GM12878 (cell line): Measurements from ENCODE around the gene ITGA11.

Source experiments
- TF ChIP-seq, protein P1 (sequence below), 3 experiments: IDR thresholded peaks in 2 of 3; conservative IDR thresholded peaks in 1 of 3; 2 replicates each; pipeline ENCODE4 v1.5.1; 2011; ENCODE audit warnings: low read depth in 3 of 3, low read length in 3 of 3, mild to moderate bottlenecking in 3 of 3, control low read depth in 2 of 3, moderate library complexity in 2 of 3, inconsistent platforms in 1 of 3, mixed read lengths in 1 of 3; ENCODE audit not compliant: control insufficient read depth in 2 of 3, insufficient read depth in 1 of 3; ENCODE audit errors: extremely low read depth in 1 of 3
- TF ChIP-seq, protein P2 (sequence below): fragments of 450-650 bp; IDR thresholded peaks from 2 replicates; pipeline ENCODE4 v1.6.1; 2017; ENCODE audit warnings: mild to moderate bottlenecking

DNA sequence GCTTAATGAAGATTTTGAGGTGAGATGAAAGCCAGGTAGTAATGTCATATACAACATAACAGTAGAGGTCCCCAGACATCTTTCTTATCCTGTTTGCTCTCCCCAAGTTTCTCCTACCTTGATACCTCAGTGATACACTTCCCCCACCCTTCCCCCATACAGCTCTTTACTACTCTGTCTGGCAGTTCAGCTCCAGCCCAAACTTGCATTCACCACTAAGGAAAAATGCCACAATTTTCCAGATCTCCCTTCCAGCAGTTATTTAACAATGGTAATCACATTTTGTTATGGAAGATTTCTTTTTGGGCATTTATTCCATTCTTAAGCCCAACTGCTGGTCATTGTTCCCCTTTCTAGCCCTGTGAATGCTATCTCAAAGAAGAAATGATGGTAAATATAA is 34.9 kb upstream of the ITGA11 start:
- TF ChIP-seq, protein P1, sequence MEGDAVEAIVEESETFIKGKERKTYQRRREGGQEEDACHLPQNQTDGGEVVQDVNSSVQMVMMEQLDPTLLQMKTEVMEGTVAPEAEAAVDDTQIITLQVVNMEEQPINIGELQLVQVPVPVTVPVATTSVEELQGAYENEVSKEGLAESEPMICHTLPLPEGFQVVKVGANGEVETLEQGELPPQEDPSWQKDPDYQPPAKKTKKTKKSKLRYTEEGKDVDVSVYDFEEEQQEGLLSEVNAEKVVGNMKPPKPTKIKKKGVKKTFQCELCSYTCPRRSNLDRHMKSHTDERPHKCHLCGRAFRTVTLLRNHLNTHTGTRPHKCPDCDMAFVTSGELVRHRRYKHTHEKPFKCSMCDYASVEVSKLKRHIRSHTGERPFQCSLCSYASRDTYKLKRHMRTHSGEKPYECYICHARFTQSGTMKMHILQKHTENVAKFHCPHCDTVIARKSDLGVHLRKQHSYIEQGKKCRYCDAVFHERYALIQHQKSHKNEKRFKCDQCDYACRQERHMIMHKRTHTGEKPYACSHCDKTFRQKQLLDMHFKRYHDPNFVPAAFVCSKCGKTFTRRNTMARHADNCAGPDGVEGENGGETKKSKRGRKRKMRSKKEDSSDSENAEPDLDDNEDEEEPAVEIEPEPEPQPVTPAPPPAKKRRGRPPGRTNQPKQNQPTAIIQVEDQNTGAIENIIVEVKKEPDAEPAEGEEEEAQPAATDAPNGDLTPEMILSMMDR (IDR thresholded peaks at IDR 0.05 in 2 of 3, conservative IDR thresholded peaks at IDR 0.05 in 1 of 3; ENCODE audit: control insufficient read depth in 2 of 3, extremely low read depth in 1 of 3, insufficient read depth in 1 of 3, low read depth in 3 of 3, low read length in 3 of 3) = no peak
- TF ChIP-seq, protein P2, sequence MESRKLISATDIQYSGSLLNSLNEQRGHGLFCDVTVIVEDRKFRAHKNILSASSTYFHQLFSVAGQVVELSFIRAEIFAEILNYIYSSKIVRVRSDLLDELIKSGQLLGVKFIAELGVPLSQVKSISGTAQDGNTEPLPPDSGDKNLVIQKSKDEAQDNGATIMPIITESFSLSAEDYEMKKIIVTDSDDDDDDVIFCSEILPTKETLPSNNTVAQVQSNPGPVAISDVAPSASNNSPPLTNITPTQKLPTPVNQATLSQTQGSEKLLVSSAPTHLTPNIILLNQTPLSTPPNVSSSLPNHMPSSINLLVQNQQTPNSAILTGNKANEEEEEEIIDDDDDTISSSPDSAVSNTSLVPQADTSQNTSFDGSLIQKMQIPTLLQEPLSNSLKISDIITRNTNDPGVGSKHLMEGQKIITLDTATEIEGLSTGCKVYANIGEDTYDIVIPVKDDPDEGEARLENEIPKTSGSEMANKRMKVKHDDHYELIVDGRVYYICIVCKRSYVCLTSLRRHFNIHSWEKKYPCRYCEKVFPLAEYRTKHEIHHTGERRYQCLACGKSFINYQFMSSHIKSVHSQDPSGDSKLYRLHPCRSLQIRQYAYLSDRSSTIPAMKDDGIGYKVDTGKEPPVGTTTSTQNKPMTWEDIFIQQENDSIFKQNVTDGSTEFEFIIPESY = no peak
